ENCODE results near the gene ENPP6. TPM values are rescaled to one million over a fixed set of nuclear protein-coding genes. Genes with fewer than 3 reads are reported as not detected.
A peak's percentile ranks its signal among the peaks of the same experiment; 100 is the strongest.

The ENPP6 gene
- total RNA-seq, 1 experiment from 2014 or later = not detected

DNA sequence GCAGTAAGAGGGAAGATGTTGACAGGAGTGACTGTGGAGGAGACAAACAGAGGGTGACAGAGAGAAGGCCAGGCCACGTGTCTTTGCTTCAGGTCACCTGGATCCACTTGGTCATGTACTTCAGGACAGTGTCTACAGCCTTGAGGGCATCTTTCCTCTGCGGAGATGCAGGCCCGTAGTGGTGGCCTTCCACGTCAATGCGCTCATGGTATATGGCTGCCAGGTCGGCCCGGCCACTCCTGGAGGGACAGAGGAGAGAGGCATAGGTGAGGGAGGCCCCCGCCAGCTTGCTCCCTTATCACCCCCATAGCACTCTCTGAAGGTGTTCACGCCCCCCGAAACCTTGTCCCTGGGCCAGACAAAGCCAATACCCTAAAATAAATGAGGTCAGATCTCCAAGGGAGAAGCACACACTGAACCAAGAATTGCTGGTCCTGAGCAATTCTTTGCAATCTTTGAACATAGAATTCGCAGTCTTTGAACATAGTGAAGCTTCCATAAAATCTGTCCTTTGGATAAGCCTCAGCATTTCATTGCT is 99.9 kb downstream of the ENPP6 start:
- Histone ChIP-seq H3K27me3 (ENCODE audit: low read length) (peaks cover 49% of the 10 kb centered on the region), H3K27ac (ENCODE audit: low read length) (no peak overlapping the region), H3K4me1 (ENCODE audit: insufficient read depth, low read length) (no peaks in the 10 kb centered on the region), H3K4me3 (ENCODE audit: low read length) (no peak overlapping the region), H2AFZ (ENCODE audit: low read length) (no peak overlapping the region), H3K9me3 (ENCODE audit: low read length) (no peaks in the 10 kb centered on the region), H3F3A (ENCODE audit: low read length, unreplicated experiment) (no peaks in the 10 kb centered on the region), H3K36me3 (ENCODE audit: low read depth, low read length) (no peaks in the 10 kb centered on the region), H3K4me2 (ENCODE audit: low read length) (no peak overlapping the region), H4K20me1 (ENCODE audit: low read length) (no peaks in the 10 kb centered on the region), H3K9me2 (replicated peaks; ENCODE audit: low read length) (no peaks in the 10 kb centered on the region), H3K79me2 (ENCODE audit: low read length) (no peaks in the 10 kb centered on the region), H3K9ac (ENCODE audit: low read length) (no peak overlapping the region)
- CTCF ChIA-PET = no interaction called here
- intact Hi-C loops (cut with micrococcal nuclease) = no loop called here
- no TSS peak for BruUV-seq (replicated peaks)
- DNase-seq (no peak), ATAC-seq (no peak)
- POLR2A ChIA-PET (ENCODE audit: unreplicated experiment) = no interaction called here
- TF ChIP-seq, protein P1, sequence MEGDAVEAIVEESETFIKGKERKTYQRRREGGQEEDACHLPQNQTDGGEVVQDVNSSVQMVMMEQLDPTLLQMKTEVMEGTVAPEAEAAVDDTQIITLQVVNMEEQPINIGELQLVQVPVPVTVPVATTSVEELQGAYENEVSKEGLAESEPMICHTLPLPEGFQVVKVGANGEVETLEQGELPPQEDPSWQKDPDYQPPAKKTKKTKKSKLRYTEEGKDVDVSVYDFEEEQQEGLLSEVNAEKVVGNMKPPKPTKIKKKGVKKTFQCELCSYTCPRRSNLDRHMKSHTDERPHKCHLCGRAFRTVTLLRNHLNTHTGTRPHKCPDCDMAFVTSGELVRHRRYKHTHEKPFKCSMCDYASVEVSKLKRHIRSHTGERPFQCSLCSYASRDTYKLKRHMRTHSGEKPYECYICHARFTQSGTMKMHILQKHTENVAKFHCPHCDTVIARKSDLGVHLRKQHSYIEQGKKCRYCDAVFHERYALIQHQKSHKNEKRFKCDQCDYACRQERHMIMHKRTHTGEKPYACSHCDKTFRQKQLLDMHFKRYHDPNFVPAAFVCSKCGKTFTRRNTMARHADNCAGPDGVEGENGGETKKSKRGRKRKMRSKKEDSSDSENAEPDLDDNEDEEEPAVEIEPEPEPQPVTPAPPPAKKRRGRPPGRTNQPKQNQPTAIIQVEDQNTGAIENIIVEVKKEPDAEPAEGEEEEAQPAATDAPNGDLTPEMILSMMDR (conservative IDR thresholded peaks at IDR 0.05; ENCODE audit: low read depth, low read length) = no peak
- TF ChIP-seq EZH2phosphoT487 (IDR thresholded peaks at IDR 0.05; ENCODE audit: borderline replicate concordance, low read length) = no peak
- no peak for TF ChIP-seq EZH2 (IDR thresholded peaks at IDR 0.05; ENCODE audit: low read length, unreplicated experiment)

DNA sequence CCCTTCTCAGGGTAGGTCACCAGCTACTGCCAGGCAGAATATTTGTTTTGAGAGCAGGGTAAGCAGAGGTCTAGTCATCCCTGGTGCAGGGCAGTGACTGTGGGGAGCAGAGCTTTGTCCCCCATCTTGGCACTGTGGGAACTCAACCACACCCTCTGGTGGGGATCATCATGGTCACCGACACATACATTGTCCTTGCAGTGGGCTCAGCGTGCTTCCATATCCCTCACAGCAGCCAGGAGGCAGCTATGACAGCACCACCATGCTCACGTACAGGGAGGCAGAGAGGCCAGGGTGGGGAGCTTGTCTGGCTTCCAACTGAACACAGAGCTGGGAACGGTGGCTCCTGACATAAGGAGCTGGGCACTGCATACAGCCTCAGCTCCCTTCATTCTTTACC is 102.3 kb downstream of the ENPP6 start:
- Histone ChIP-seq H3K9me2 (replicated peaks; ENCODE audit: low read length) (no peaks in the 10 kb centered on the region), H3K4me3 (ENCODE audit: low read length) (no peak overlapping the region), H3K27me3 (ENCODE audit: low read length) (peaks cover 55% of the 10 kb centered on the region), H3K27ac (ENCODE audit: low read length) (no peak overlapping the region), H3K4me1 (ENCODE audit: insufficient read depth, low read length) (no peaks in the 10 kb centered on the region), H2AFZ (ENCODE audit: low read length) (no peak overlapping the region), H3K9ac (ENCODE audit: low read length) (no peak overlapping the region), H4K20me1 (ENCODE audit: low read length) (no peaks in the 10 kb centered on the region), H3K36me3 (ENCODE audit: low read depth, low read length) (no peaks in the 10 kb centered on the region), H3K9me3 (ENCODE audit: low read length) (no peaks in the 10 kb centered on the region), H3F3A (ENCODE audit: low read length, unreplicated experiment) (no peaks in the 10 kb centered on the region), H3K4me2 (ENCODE audit: low read length) (no peak overlapping the region), H3K79me2 (ENCODE audit: low read length) (no peaks in the 10 kb centered on the region)
- ChIA-PET CTCF (no interaction called here), POLR2A (ENCODE audit: unreplicated experiment) (no interaction called here)
- ATAC-seq (no peak), DNase-seq (no peak)
- TF ChIP-seq EZH2phosphoT487 (IDR thresholded peaks at IDR 0.05; ENCODE audit: borderline replicate concordance, low read length) = no peak
- no peak for TF ChIP-seq EZH2 (IDR thresholded peaks at IDR 0.05; ENCODE audit: low read length, unreplicated experiment)
- TF ChIP-seq, protein P1 (conservative IDR thresholded peaks at IDR 0.05; ENCODE audit: low read depth, low read length) = no peak
- intact Hi-C loops (cut with micrococcal nuclease) = no loop called here
- BruUV-seq (replicated peaks) = no TSS peak

DNA sequence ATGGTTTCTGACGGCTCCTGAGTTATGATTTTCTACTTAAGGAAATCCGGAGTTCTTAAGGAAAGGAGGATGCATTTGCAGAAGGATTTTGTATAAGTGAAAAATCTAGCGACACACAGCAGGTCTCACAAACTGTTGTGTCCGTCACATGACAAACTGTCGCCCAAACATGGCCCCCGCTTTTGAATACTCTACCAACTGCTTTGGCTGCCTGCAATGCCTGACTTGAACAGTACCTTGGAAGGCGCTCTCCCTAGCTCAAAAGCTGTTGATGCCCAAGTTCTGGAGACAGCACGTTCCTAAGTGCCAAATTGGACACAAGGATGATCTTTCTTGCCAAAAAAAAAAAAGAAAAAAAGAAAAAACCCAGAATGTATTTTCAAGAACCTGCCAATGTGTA is 103.2 kb downstream of the ENPP6 start:
- POLR2A ChIA-PET (ENCODE audit: unreplicated experiment) = no interaction called here
- intact Hi-C loops (cut with micrococcal nuclease) = no loop called here
- BruUV-seq (replicated peaks) = no TSS peak
- H3K27ac ChIP-seq (ENCODE audit: low read length) = no peak overlapping the region
- no peak overlapping the region for H3K4me2 ChIP-seq (ENCODE audit: low read length)
- no peaks in the 10 kb centered on the region for H3K79me2 ChIP-seq (ENCODE audit: low read length)
- H3K9me3 ChIP-seq (ENCODE audit: low read length) = no peaks in the 10 kb centered on the region
- H3K4me3 ChIP-seq (ENCODE audit: low read length) = no peak overlapping the region
- H3K36me3 ChIP-seq (ENCODE audit: low read depth, low read length) = no peaks in the 10 kb centered on the region
- H3K9me2 ChIP-seq (replicated peaks; ENCODE audit: low read length) = no peaks in the 10 kb centered on the region
- ATAC-seq (no peak), DNase-seq (peak; percentile 22)
- no peaks in the 10 kb centered on the region for H3K4me1 ChIP-seq (ENCODE audit: insufficient read depth, low read length)
- H3K27me3 ChIP-seq (ENCODE audit: low read length) = peaks cover 55% of the 10 kb centered on the region
- TF ChIP-seq EZH2phosphoT487 (IDR thresholded peaks at IDR 0.05; ENCODE audit: borderline replicate concordance, low read length) = no peak
- TF ChIP-seq, protein P1 (conservative IDR thresholded peaks at IDR 0.05; ENCODE audit: low read depth, low read length) = 0 out of 2 replicates have a peak, but pooled peaks have one; percentile 20
- no peak for TF ChIP-seq EZH2 (IDR thresholded peaks at IDR 0.05; ENCODE audit: low read length, unreplicated experiment)
- H3F3A ChIP-seq (ENCODE audit: low read length, unreplicated experiment) = no peaks in the 10 kb centered on the region
- CTCF ChIA-PET = no interaction called here
- no peak overlapping the region for H2AFZ ChIP-seq (ENCODE audit: low read length)
- no peaks in the 10 kb centered on the region for H4K20me1 ChIP-seq (ENCODE audit: low read length)
- H3K9ac ChIP-seq (ENCODE audit: low read length) = no peak overlapping the region

Data from PC-3 (cell line).